SK-N-SH treated with all-trans-retinoic acid at 6 μM for 48 hours (cell line): ENCODE results near the gene LUZP4.
A peak's percentile ranks its signal among the peaks of the same experiment; 100 is the strongest.

Experiments
- ATAC-seq: fragments of 200-7000 bp; cut with Tn5 transposase; 3 replicates; pipeline ENCODE4 v1.9.1; 2020; ENCODE audit warnings: mild to moderate bottlenecking, moderate library complexity
- ARNTL ChIP-seq: fragments of 450-650 bp; formaldehyde crosslinking; IDR thresholded peaks from 2 replicates; pipeline ENCODE4 v1.5.0; 2020; ENCODE audit warnings: low read depth, mild to moderate bottlenecking, moderate library complexity, borderline replicate concordance
- BACH2 ChIP-seq: fragments of 250-450 bp; sonication (Bioruptor Pico); IDR thresholded peaks from 2 replicates; pipeline ENCODE4 v1.9.0; 2021; ENCODE audit warnings: mild to moderate bottlenecking, borderline replicate concordance
- CREB5 ChIP-seq: fragments of 250-450 bp; sonication (Bioruptor Pico); IDR thresholded peaks from 2 replicates; pipeline ENCODE4 v1.5.1; 2020; ENCODE audit warnings: low read depth, mild to moderate bottlenecking, moderate library complexity
- CSDC2 ChIP-seq: fragments of 250-450 bp; sonication (Bioruptor Pico); IDR thresholded peaks from 2 replicates; pipeline ENCODE4 v1.5.0; 2020; ENCODE audit warnings: mild to moderate bottlenecking, moderate library complexity
- ESRRG ChIP-seq: fragments of 250-450 bp; sonication (Bioruptor Pico); IDR thresholded peaks from 2 replicates; pipeline ENCODE4 v1.6.1; 2021; ENCODE audit warnings: mild to moderate bottlenecking
- GLIS3 ChIP-seq: fragments of 250-450 bp; sonication (Bioruptor Pico); IDR thresholded peaks from 2 replicates; pipeline ENCODE4 v1.5.0; 2020; ENCODE audit warnings: mild to moderate bottlenecking, moderate library complexity
- ISL1 ChIP-seq: fragments of 250-450 bp; sonication (Bioruptor Pico); IDR thresholded peaks from 2 replicates; pipeline ENCODE4 v2.1.2; 2022; ENCODE audit warnings: mild to moderate bottlenecking, moderate library complexity
- OSR1 ChIP-seq: fragments of 250-450 bp; sonication (Bioruptor Pico); IDR thresholded peaks from 2 replicates; pipeline ENCODE4 v1.8.0; 2022; ENCODE audit warnings: moderate library complexity, mild to moderate bottlenecking, inconsistent platforms
- PATZ1 ChIP-seq: fragments of 250-450 bp; sonication (Bioruptor Pico); IDR thresholded peaks from 2 replicates; pipeline ENCODE4 v1.8.0; 2020; ENCODE audit warnings: mild to moderate bottlenecking, moderate library complexity, borderline replicate concordance
- PPARA ChIP-seq: fragments of 250-450 bp; sonication (Bioruptor Pico); IDR thresholded peaks from 2 replicates; pipeline ENCODE4 v1.5.0; 2020; ENCODE audit warnings: mild to moderate bottlenecking, borderline replicate concordance
- RARB ChIP-seq: fragments of 250-450 bp; sonication (Bioruptor Pico); IDR thresholded peaks from 2 replicates; pipeline ENCODE4 v1.8.0; 2021; ENCODE audit warnings: mild to moderate bottlenecking, moderate library complexity
- SNAI2 ChIP-seq: fragments of 250-450 bp; sonication (Bioruptor Pico); IDR thresholded peaks from 2 replicates; pipeline ENCODE4 v1.5.0; 2020; ENCODE audit warnings: mild to moderate bottlenecking, moderate library complexity
- TCF4 ChIP-seq: fragments of 250-450 bp; sonication (Bioruptor Pico); IDR thresholded peaks from 2 replicates; pipeline ENCODE4 v1.8.0; 2021; ENCODE audit warnings: mild to moderate bottlenecking, moderate library complexity, borderline replicate concordance
- TOX ChIP-seq: fragments of 250-450 bp; sonication (Bioruptor Pico); IDR thresholded peaks from 2 replicates; pipeline ENCODE4 v1.8.0; 2021; ENCODE audit warnings: mild to moderate bottlenecking, moderate library complexity, borderline replicate concordance
- ZC3H10 ChIP-seq: fragments of 250-450 bp; sonication (Bioruptor Pico); IDR thresholded peaks from 2 replicates; pipeline ENCODE4 v1.5.1; 2021; ENCODE audit warnings: mild to moderate bottlenecking, moderate library complexity
- ZFP3 ChIP-seq: fragments of 250-450 bp; sonication (Bioruptor Pico); IDR thresholded peaks from 2 replicates; pipeline ENCODE4 v1.5.0; 2020; ENCODE audit warnings: mild to moderate bottlenecking, moderate library complexity
- ZFP30 ChIP-seq: fragments of 450-650 bp; formaldehyde crosslinking; IDR thresholded peaks from 2 replicates; pipeline ENCODE4 v1.5.0; 2022; ENCODE audit warnings: mild to moderate bottlenecking, moderate library complexity
- ZNF70 ChIP-seq: fragments of 450-650 bp; formaldehyde crosslinking; IDR thresholded peaks from 2 replicates; pipeline ENCODE4 v1.5.0; 2020; ENCODE audit warnings: mild to moderate bottlenecking, moderate library complexity
- ZNF8 ChIP-seq: fragments of 450-650 bp; formaldehyde crosslinking; IDR thresholded peaks from 2 replicates; pipeline ENCODE4 v1.5.0; 2020; ENCODE audit warnings: mild to moderate bottlenecking, moderate library complexity
- TF ChIP-seq, protein P1 (sequence below): fragments of 250-450 bp; sonication (Bioruptor Pico); IDR thresholded peaks from 2 replicates; pipeline ENCODE4 v1.8.0; 2021; ENCODE audit warnings: low read depth, mild to moderate bottlenecking, moderate library complexity, borderline replicate concordance
- TF ChIP-seq, protein P2 (sequence below): fragments of 250-450 bp; sonication (Bioruptor Pico); IDR thresholded peaks from 2 replicates; pipeline ENCODE4 v1.5.0; 2020; ENCODE audit warnings: mild to moderate bottlenecking, moderate library complexity
- TF ChIP-seq, protein P3 (sequence below): fragments of 250-450 bp; sonication (Bioruptor Pico); IDR thresholded peaks from 2 replicates; pipeline ENCODE4 v1.5.1; 2021; ENCODE audit warnings: mild to moderate bottlenecking, moderate library complexity

LUZP4 gene

DNA sequence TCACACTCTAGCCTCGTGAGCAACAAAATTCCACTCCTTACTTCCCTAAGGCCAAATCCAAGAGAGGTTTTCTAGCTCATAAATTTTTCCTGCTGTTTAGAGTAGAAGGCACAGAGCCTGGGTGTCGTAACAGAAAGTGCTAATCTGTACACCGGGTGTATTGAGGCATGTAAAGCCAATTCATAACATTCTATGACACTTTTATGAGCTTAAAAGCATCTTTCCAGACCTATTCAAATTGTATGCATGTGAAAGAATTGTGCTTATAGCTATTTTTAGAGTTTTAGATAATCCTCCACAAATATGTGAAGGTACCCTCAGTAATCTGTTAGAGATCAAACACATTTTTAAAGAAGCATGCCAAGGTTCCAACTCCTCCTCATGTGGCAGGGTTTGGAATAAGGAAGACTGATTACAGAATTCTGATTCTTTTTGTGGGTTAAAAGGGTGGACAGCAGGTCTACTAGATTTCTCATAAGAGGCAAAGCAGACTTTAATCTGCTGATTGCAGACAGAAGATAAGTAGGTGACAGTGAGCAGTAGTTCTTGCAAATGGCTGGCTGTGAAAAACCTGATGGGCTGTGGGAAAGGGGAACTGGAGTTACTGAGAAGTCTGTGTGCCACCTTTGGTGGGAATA lies 30.2 kb upstream of the LUZP4 start:
- no peak for TF ChIP-seq SNAI2 (CRISPR knock-in tag)
- no peak for TF ChIP-seq OSR1 (CRISPR knock-in tag)
- TF ChIP-seq ISL1 (CRISPR knock-in tag), result 0 out of 2 replicates have a peak, but pooled peaks have one; percentile 18
- no peak for ATAC-seq

- TF ChIP-seq BACH2 (CRISPR knock-in tag) (no peak), TCF4 (no peak), CSDC2 (CRISPR knock-in tag) (no peak)
- ATAC-seq, result no peak
Measured at GRCh38 chrX:115260330-115260729, 29.2 kb upstream of the LUZP4 start.

- no peak for ATAC-seq
- TF ChIP-seq ARNTL, result no peak
- TF ChIP-seq ZFP30 (CRISPR knock-in tag), result no peak
- TF ChIP-seq ZNF70 (CRISPR knock-in tag), result no peak
- TF ChIP-seq ISL1 (CRISPR knock-in tag), result no peak
- no peak for TF ChIP-seq CREB5 (CRISPR knock-in tag)
- TF ChIP-seq RARB (CRISPR knock-in tag), result no peak
- no peak for TF ChIP-seq ZFP3 (CRISPR knock-in tag)
- TF ChIP-seq SNAI2 (CRISPR knock-in tag), result no peak
- TF ChIP-seq ZNF8 (CRISPR knock-in tag), result no peak
- TF ChIP-seq, protein P1, sequence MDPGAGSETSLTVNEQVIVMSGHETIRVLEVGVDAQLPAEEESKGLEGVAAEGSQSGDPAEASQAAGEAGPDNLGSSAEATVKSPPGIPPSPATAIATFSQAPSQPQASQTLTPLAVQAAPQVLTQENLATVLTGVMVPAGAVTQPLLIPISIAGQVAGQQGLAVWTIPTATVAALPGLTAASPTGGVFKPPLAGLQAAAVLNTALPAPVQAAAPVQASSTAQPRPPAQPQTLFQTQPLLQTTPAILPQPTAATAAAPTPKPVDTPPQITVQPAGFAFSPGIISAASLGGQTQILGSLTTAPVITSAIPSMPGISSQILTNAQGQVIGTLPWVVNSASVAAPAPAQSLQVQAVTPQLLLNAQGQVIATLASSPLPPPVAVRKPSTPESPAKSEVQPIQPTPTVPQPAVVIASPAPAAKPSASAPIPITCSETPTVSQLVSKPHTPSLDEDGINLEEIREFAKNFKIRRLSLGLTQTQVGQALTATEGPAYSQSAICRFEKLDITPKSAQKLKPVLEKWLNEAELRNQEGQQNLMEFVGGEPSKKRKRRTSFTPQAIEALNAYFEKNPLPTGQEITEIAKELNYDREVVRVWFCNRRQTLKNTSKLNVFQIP (CRISPR knock-in tag), result no peak
- no peak for TF ChIP-seq CSDC2 (CRISPR knock-in tag)
- TF ChIP-seq, protein P2, sequence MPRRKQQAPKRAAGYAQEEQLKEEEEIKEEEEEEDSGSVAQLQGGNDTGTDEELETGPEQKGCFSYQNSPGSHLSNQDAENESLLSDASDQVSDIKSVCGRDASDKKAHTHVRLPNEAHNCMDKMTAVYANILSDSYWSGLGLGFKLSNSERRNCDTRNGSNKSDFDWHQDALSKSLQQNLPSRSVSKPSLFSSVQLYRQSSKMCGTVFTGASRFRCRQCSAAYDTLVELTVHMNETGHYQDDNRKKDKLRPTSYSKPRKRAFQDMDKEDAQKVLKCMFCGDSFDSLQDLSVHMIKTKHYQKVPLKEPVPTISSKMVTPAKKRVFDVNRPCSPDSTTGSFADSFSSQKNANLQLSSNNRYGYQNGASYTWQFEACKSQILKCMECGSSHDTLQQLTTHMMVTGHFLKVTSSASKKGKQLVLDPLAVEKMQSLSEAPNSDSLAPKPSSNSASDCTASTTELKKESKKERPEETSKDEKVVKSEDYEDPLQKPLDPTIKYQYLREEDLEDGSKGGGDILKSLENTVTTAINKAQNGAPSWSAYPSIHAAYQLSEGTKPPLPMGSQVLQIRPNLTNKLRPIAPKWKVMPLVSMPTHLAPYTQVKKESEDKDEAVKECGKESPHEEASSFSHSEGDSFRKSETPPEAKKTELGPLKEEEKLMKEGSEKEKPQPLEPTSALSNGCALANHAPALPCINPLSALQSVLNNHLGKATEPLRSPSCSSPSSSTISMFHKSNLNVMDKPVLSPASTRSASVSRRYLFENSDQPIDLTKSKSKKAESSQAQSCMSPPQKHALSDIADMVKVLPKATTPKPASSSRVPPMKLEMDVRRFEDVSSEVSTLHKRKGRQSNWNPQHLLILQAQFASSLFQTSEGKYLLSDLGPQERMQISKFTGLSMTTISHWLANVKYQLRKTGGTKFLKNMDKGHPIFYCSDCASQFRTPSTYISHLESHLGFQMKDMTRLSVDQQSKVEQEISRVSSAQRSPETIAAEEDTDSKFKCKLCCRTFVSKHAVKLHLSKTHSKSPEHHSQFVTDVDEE (CRISPR knock-in tag), result no peak
- TF ChIP-seq OSR1 (CRISPR knock-in tag), result no peak
- no peak for TF ChIP-seq GLIS3
- no peak for TF ChIP-seq PATZ1 (CRISPR knock-in tag)
- no peak for TF ChIP-seq PPARA (CRISPR knock-in tag)
- TF ChIP-seq TOX (CRISPR knock-in tag), result no peak
- TF ChIP-seq, protein P3, sequence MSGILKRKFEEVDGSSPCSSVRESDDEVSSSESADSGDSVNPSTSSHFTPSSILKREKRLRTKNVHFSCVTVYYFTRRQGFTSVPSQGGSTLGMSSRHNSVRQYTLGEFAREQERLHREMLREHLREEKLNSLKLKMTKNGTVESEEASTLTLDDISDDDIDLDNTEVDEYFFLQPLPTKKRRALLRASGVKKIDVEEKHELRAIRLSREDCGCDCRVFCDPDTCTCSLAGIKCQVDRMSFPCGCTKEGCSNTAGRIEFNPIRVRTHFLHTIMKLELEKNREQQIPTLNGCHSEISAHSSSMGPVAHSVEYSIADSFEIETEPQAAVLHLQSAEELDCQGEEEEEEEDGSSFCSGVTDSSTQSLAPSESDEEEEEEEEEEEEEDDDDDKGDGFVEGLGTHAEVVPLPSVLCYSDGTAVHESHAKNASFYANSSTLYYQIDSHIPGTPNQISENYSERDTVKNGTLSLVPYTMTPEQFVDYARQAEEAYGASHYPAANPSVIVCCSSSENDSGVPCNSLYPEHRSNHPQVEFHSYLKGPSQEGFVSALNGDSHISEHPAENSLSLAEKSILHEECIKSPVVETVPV (CRISPR knock-in tag), result no peak
Measured at GRCh38 chrX:115261148-115261547, 28.4 kb upstream of the LUZP4 start.

DNA sequence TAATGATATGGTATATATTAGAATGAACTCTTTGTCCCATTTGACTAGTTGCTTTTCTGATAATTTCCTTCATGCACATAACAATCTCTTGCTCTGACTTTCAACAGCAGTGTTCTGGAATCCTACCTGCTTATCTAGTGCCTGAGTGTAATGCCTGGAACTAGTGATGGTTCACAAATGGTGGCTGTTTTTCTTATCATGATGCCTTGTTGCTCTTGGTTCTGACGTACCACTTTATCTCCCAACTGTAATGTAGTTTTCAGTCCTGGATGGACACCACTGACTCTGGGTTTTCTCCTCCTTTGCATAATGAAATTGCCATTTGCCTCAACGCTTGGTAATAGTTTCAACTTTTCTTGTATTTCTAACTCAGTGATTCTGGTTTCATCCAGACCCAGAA lies 25.5 kb upstream of the LUZP4 start:
- no peak for ATAC-seq
- TF ChIP-seq, protein P3 (CRISPR knock-in tag), result no peak
- TF ChIP-seq TCF4, result no peak
- no peak for TF ChIP-seq ISL1 (CRISPR knock-in tag)
- no peak for TF ChIP-seq RARB (CRISPR knock-in tag)
- TF ChIP-seq BACH2 (CRISPR knock-in tag), result no peak
- no peak for TF ChIP-seq TOX (CRISPR knock-in tag)
- TF ChIP-seq ZNF70 (CRISPR knock-in tag), result no peak
- TF ChIP-seq ZC3H10 (CRISPR knock-in tag), result no peak
- no peak for TF ChIP-seq ESRRG (CRISPR knock-in tag)
- no peak for TF ChIP-seq PPARA (CRISPR knock-in tag)
- TF ChIP-seq ZNF8 (CRISPR knock-in tag), result no peak
- TF ChIP-seq CREB5 (CRISPR knock-in tag), result no peak
- no peak for TF ChIP-seq GLIS3
- TF ChIP-seq OSR1 (CRISPR knock-in tag), result no peak
- TF ChIP-seq ARNTL, result no peak
